ENCODE data around the gene FNDC3A. TPM values are rescaled to one million over a fixed set of nuclear protein-coding genes. Genes with fewer than 3 reads are reported as not detected.

FNDC3A gene
- total RNA-seq, 1 experiment from 2014 or later: 24.3 TPM

DNA sequence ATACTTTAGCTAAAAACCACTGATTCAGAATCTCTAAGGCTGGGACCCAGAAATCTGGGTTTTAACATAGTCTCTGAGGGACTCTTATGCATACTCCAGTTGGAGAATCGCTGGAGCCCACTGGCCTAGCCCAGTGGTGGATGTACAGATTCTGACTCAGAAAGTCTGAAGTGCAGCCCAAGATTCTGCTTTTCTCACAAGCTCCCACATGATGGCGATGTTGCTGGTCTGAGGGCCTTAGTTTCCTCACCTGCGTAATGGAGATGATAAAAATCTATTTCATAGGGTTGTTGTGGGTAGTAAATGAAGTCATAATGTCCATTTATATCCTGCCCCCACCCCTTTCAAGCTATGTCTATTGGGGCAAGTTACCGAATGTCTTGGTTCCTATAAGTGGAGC is 264.3 kb downstream of the FNDC3A start:
- no peak overlapping the region for H3K27ac ChIP-seq (ENCODE audit: low read length)
- H3K9me3 ChIP-seq (ENCODE audit: control insufficient read depth, insufficient read depth, low read depth, low read length): no peaks in the 10 kb centered on the region
- POLR2A ChIA-PET: no interaction called here
- no peaks in the 10 kb centered on the region for H3K27me3 ChIP-seq (ENCODE audit: control insufficient read depth, insufficient read depth, low read length)
- ATAC-seq: peak; percentile 53; the same call in 1 of the 2 replicates
- H3K4me1 ChIP-seq (ENCODE audit: control insufficient read depth, insufficient read depth, low read length): no peaks in the 10 kb centered on the region
- no peak for DNase-seq (ENCODE audit: low read depth, low spot score)
- no peaks in the 10 kb centered on the region for H3K36me3 ChIP-seq (ENCODE audit: control insufficient read depth, insufficient read depth, low read length)
- CTCF ChIA-PET: interaction anchor here (1.0 kb wide), 1 partner anchor 41 kb away, joined by 5 read pairs; no protein-coding TSS in a partner anchor
- in situ Hi-C loops (cut with HindIII; ENCODE audit: low pct_unique_long_range_greater_than_20kb, low sequenced_read_pairs) (no loop called here), intact Hi-C loops (cut with micrococcal nuclease; ENCODE audit: unreplicated experiment) (no loop called here)
- H3K4me3 ChIP-seq (ENCODE audit: low read depth in 2 of 2, low read length in 2 of 2): no peak overlapping the region
- BruUV-seq (replicated peaks): no TSS peak
- no peak for TF ChIP-seq TCF7L2 (IDR thresholded peaks at IDR 0.05; ENCODE audit: low read depth, low read length)
- TF ChIP-seq, protein P1, sequence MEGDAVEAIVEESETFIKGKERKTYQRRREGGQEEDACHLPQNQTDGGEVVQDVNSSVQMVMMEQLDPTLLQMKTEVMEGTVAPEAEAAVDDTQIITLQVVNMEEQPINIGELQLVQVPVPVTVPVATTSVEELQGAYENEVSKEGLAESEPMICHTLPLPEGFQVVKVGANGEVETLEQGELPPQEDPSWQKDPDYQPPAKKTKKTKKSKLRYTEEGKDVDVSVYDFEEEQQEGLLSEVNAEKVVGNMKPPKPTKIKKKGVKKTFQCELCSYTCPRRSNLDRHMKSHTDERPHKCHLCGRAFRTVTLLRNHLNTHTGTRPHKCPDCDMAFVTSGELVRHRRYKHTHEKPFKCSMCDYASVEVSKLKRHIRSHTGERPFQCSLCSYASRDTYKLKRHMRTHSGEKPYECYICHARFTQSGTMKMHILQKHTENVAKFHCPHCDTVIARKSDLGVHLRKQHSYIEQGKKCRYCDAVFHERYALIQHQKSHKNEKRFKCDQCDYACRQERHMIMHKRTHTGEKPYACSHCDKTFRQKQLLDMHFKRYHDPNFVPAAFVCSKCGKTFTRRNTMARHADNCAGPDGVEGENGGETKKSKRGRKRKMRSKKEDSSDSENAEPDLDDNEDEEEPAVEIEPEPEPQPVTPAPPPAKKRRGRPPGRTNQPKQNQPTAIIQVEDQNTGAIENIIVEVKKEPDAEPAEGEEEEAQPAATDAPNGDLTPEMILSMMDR (IDR thresholded peaks at IDR 0.05): peak; percentile 65

- no TSS peak for BruUV-seq (replicated peaks)
- no peaks in the 10 kb centered on the region for H3K4me1 ChIP-seq (ENCODE audit: control insufficient read depth, insufficient read depth, low read length)
- ChIA-PET CTCF (no interaction called here), POLR2A (no interaction called here)
- in situ Hi-C loops (cut with HindIII; ENCODE audit: low pct_unique_long_range_greater_than_20kb, low sequenced_read_pairs) (no loop called here), intact Hi-C loops (cut with micrococcal nuclease; ENCODE audit: unreplicated experiment) (no loop called here)
- no peak for DNase-seq (ENCODE audit: low read depth, low spot score)
- TF ChIP-seq REST (IDR thresholded peaks at IDR 0.05; ENCODE audit: insufficient read depth in 1 of 2, low read depth in 2 of 2, low read length in 1 of 2) (no peak), TCF7L2 (IDR thresholded peaks at IDR 0.05; ENCODE audit: low read depth, low read length) (no peak), SIN3A (IDR thresholded peaks at IDR 0.05; ENCODE audit: borderline replicate concordance, insufficient read depth, low read depth, low read length) (no peak), POLR2AphosphoS5 (IDR thresholded peaks at IDR 0.05; ENCODE audit: low read depth, low read length) (no peak)
- TF ChIP-seq, protein P1 (IDR thresholded peaks at IDR 0.05): no peak
- no peaks in the 10 kb centered on the region for H3K36me3 ChIP-seq (ENCODE audit: control insufficient read depth, insufficient read depth, low read length)
- H3K27ac ChIP-seq (ENCODE audit: low read length): no peak overlapping the region
- H3K9me3 ChIP-seq (ENCODE audit: control insufficient read depth, insufficient read depth, low read depth, low read length): no peaks in the 10 kb centered on the region
- H3K27me3 ChIP-seq (ENCODE audit: control insufficient read depth, insufficient read depth, low read length): no peaks in the 10 kb centered on the region
- ATAC-seq: no peak
- H3K4me3 ChIP-seq (ENCODE audit: low read depth in 2 of 2, low read length in 2 of 2): no peak overlapping the region
Measured at GRCh38 chr13:49241296-49241695, 265.6 kb downstream of the FNDC3A start.
